Liver (tissue), 3 donors: Measurements from ENCODE around the gene NIPAL1.

Experiments
- EGR1 ChIP-seq, 2 donors: IDR thresholded peaks; 2 replicates each; pipeline ENCODE4 v1.6.1; 2016 to 2018; ENCODE audit warnings: antibody characterized with exemption in 2 of 2, low read depth in 2 of 2
- FOXA1 ChIP-seq: IDR thresholded peaks from 2 replicates; pipeline ENCODE4 v1.6.1; 2016; ENCODE audit warnings: antibody characterized with exemption
- GABPA ChIP-seq, 2 donors: IDR thresholded peaks in 1 of 2; conservative IDR thresholded peaks in 1 of 2; 2 replicates each; pipeline ENCODE4 v1.6.1; 2016; ENCODE audit warnings: antibody characterized with exemption in 2 of 2, mild to moderate bottlenecking in 1 of 2, moderate library complexity in 1 of 2
- JUND ChIP-seq, 2 donors: IDR thresholded peaks; 2 replicates each; pipeline ENCODE4 v1.6.1; 2016; ENCODE audit warnings: antibody characterized with exemption in 2 of 2
- RAD21 ChIP-seq, 2 donors: IDR thresholded peaks; 2 replicates each; pipeline ENCODE4 v1.6.1; 2016; ENCODE audit warnings: antibody characterized with exemption in 2 of 2, mild to moderate bottlenecking in 2 of 2
- RXRA ChIP-seq, 2 donors: IDR thresholded peaks; 2 replicates each; pipeline ENCODE4 v1.6.1; 2017 to 2018; ENCODE audit warnings: antibody characterized with exemption in 2 of 2, mild to moderate bottlenecking in 1 of 2
- SP1 ChIP-seq: IDR thresholded peaks from 2 replicates; pipeline ENCODE4 v1.6.1; 2018; ENCODE audit warnings: antibody characterized with exemption, mild to moderate bottlenecking
- TAF1 ChIP-seq: conservative IDR thresholded peaks from 2 replicates; pipeline ENCODE4 v1.6.1; 2016; ENCODE audit warnings: antibody characterized with exemption, mild to moderate bottlenecking
- YY1 ChIP-seq: IDR thresholded peaks from 2 replicates; pipeline ENCODE4 v1.6.1; 2016; ENCODE audit warnings: antibody characterized with exemption, mild to moderate bottlenecking
- TF ChIP-seq, protein P1 (sequence below): fragments of 150-350 bp; IDR thresholded peaks from 2 replicates; pipeline ENCODE4 v1.5.1; 2017; ENCODE audit warnings: improper control_type of control experiment, low read depth, low read length; ENCODE audit not compliant: missing input control
- TF ChIP-seq, protein P2 (sequence below): IDR thresholded peaks from 2 replicates; pipeline ENCODE4 v1.6.1; 2016; ENCODE audit warnings: antibody characterized with exemption
- TF ChIP-seq, protein P3 (sequence below): IDR thresholded peaks from 2 replicates; pipeline ENCODE4 v1.6.1; 2016; ENCODE audit warnings: antibody characterized with exemption
- TF ChIP-seq, protein P4 (sequence below): IDR thresholded peaks from 2 replicates; pipeline ENCODE4 v1.6.1; 2016; ENCODE audit warnings: antibody characterized with exemption
- TF ChIP-seq, protein P5 (sequence below): IDR thresholded peaks from 2 replicates; pipeline ENCODE4 v1.6.1; 2016; ENCODE audit warnings: antibody characterized with exemption, mild to moderate bottlenecking
- donor health status: healthy.
- donor health status: healthy.

DNA sequence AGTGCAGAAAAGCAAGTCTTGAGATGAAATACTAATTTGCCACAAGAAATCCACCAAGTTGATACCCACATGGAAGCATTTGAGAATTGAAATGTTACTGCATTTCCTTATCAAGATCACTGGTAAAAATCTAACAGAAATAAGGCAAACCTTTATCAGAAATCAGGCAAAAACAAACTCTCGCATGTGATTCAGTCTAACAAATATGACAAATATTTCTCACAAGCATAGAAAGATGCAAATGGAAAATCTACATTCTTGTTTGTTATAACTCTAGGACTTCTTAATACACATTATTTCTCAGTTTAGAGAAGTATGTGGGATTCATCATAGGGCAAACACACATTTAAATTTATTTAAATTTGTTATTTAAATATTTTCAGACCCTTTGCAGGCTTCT lies 64.6 kb downstream of the NIPAL1 start:
- TF ChIP-seq, protein P1, sequence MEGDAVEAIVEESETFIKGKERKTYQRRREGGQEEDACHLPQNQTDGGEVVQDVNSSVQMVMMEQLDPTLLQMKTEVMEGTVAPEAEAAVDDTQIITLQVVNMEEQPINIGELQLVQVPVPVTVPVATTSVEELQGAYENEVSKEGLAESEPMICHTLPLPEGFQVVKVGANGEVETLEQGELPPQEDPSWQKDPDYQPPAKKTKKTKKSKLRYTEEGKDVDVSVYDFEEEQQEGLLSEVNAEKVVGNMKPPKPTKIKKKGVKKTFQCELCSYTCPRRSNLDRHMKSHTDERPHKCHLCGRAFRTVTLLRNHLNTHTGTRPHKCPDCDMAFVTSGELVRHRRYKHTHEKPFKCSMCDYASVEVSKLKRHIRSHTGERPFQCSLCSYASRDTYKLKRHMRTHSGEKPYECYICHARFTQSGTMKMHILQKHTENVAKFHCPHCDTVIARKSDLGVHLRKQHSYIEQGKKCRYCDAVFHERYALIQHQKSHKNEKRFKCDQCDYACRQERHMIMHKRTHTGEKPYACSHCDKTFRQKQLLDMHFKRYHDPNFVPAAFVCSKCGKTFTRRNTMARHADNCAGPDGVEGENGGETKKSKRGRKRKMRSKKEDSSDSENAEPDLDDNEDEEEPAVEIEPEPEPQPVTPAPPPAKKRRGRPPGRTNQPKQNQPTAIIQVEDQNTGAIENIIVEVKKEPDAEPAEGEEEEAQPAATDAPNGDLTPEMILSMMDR = no peak
- TF ChIP-seq, protein P2, sequence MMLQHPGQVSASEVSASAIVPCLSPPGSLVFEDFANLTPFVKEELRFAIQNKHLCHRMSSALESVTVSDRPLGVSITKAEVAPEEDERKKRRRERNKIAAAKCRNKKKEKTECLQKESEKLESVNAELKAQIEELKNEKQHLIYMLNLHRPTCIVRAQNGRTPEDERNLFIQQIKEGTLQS = no peak
- TF ChIP-seq RXRA (IDR thresholded peaks at IDR 0.05) (no peak), YY1 (no peak), FOXA1 (no peak), JUND (IDR thresholded peaks at IDR 0.05) (no peak), GABPA (IDR thresholded peaks at IDR 0.05 in 1 of 2, conservative IDR thresholded peaks at IDR 0.05 in 1 of 2) (no peak), RAD21 (IDR thresholded peaks at IDR 0.05) (no peak), TAF1 (no peak), EGR1 (IDR thresholded peaks at IDR 0.05; ENCODE audit: low read depth in 2 of 2) (no peak), SP1 (no peak)
- TF ChIP-seq, protein P3, sequence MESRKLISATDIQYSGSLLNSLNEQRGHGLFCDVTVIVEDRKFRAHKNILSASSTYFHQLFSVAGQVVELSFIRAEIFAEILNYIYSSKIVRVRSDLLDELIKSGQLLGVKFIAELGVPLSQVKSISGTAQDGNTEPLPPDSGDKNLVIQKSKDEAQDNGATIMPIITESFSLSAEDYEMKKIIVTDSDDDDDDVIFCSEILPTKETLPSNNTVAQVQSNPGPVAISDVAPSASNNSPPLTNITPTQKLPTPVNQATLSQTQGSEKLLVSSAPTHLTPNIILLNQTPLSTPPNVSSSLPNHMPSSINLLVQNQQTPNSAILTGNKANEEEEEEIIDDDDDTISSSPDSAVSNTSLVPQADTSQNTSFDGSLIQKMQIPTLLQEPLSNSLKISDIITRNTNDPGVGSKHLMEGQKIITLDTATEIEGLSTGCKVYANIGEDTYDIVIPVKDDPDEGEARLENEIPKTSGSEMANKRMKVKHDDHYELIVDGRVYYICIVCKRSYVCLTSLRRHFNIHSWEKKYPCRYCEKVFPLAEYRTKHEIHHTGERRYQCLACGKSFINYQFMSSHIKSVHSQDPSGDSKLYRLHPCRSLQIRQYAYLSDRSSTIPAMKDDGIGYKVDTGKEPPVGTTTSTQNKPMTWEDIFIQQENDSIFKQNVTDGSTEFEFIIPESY = no peak
- TF ChIP-seq, protein P4, sequence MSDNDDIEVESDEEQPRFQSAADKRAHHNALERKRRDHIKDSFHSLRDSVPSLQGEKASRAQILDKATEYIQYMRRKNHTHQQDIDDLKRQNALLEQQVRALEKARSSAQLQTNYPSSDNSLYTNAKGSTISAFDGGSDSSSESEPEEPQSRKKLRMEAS = no peak
- TF ChIP-seq, protein P5, sequence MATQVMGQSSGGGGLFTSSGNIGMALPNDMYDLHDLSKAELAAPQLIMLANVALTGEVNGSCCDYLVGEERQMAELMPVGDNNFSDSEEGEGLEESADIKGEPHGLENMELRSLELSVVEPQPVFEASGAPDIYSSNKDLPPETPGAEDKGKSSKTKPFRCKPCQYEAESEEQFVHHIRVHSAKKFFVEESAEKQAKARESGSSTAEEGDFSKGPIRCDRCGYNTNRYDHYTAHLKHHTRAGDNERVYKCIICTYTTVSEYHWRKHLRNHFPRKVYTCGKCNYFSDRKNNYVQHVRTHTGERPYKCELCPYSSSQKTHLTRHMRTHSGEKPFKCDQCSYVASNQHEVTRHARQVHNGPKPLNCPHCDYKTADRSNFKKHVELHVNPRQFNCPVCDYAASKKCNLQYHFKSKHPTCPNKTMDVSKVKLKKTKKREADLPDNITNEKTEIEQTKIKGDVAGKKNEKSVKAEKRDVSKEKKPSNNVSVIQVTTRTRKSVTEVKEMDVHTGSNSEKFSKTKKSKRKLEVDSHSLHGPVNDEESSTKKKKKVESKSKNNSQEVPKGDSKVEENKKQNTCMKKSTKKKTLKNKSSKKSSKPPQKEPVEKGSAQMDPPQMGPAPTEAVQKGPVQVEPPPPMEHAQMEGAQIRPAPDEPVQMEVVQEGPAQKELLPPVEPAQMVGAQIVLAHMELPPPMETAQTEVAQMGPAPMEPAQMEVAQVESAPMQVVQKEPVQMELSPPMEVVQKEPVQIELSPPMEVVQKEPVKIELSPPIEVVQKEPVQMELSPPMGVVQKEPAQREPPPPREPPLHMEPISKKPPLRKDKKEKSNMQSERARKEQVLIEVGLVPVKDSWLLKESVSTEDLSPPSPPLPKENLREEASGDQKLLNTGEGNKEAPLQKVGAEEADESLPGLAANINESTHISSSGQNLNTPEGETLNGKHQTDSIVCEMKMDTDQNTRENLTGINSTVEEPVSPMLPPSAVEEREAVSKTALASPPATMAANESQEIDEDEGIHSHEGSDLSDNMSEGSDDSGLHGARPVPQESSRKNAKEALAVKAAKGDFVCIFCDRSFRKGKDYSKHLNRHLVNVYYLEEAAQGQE = no peak
